Caco-2 (cell line): ENCODE results near the gene ITPRID1. TPM values are rescaled to one million over a fixed set of nuclear protein-coding genes. Genes with fewer than 3 reads are reported as not detected.

Experiments
- BruUV-seq: library from RNA; stranded (reverse); fragments of 400-500 nt; replicated peaks from 2 replicates; lab custom pipeline; 2021; lab: Mats Ljungman, UMichigan
- CTCF ChIA-PET: fragments of 300-600 bp; sonication (Branson Sonifier 250); formaldehyde crosslinking; loops from one replicate; lab custom pipeline; 2022; ENCODE audit warnings: antibody characterized with exemption; lab: Charles Lee
- POLR2A ChIA-PET: fragments of 300-600 bp; sonication (Branson Sonifier 250); formaldehyde crosslinking; loops from one replicate; lab custom pipeline; 2022; ENCODE audit warnings: antibody characterized with exemption; lab: Charles Lee
- DNase-seq, 2 experiments: peaks; one replicate each; pipeline versions ENCODE4 v3.0.0 to v3.0.0-alpha.2; 2020 to 2022
- H3K27me3 ChIP-seq: replicated peaks from 2 replicates; pipeline ENCODE4 v1.6.0; 2011; ENCODE audit warnings: low read length; ENCODE audit not compliant: control insufficient read depth, insufficient read depth
- H3K36me3 ChIP-seq: 2 replicates; pipeline ENCODE4 v1.5.1; 2011; ENCODE audit warnings: low read length; ENCODE audit not compliant: control insufficient read depth, insufficient read depth
- H3K4me1 ChIP-seq: fragments of 250-450 bp; sonication (Bioruptor Pico); 2 replicates; pipeline ENCODE4 v1.5.1; 2020; ENCODE audit warnings: mild to moderate bottlenecking
- H3K4me3 ChIP-seq: 2 replicates; pipeline ENCODE4 v1.5.1; 2011; ENCODE audit warnings: low read depth, mild to moderate bottlenecking, control low read depth, low read length
- H3K9me3 ChIP-seq: fragments of 250-450 bp; sonication (Bioruptor Pico); 2 replicates; pipeline ENCODE4 v1.5.1; 2020; ENCODE audit warnings: mild to moderate bottlenecking, moderate library complexity
- H3K27ac Mint-ChIP-seq: one replicate; pipeline ENCODE4 v1.8.0; 2022; ENCODE audit warnings: mixed read lengths; ENCODE audit not compliant: unreplicated experiment
- H3K27me3 Mint-ChIP-seq: one replicate; pipeline ENCODE4 v1.8.0; 2022; ENCODE audit warnings: mixed read lengths; ENCODE audit not compliant: insufficient read depth, unreplicated experiment
- H3K36me3 Mint-ChIP-seq: one replicate; pipeline ENCODE4 v1.8.0; 2022; ENCODE audit warnings: mild to moderate bottlenecking, mixed read lengths; ENCODE audit not compliant: insufficient read depth, unreplicated experiment
- H3K4me1 Mint-ChIP-seq: one replicate; pipeline ENCODE4 v1.8.0; 2022; ENCODE audit warnings: low read depth, mixed read lengths; ENCODE audit not compliant: unreplicated experiment
- H3K4me3 Mint-ChIP-seq: one replicate; pipeline ENCODE4 v1.8.0; 2022; ENCODE audit warnings: mild to moderate bottlenecking, moderate library complexity, mixed read lengths; ENCODE audit not compliant: unreplicated experiment
- H3K9me3 Mint-ChIP-seq: one replicate; pipeline ENCODE4 v1.8.0; 2022; ENCODE audit warnings: mixed read lengths; ENCODE audit not compliant: unreplicated experiment
- intact Hi-C: fragments of 100-400 bp; cut with micrococcal nuclease; formaldehyde crosslinking; loops from one replicate; pipeline ENCODE4 v1.10.0; 2022; ENCODE audit not compliant: unreplicated experiment
- total RNA-seq: library from RNA; stranded (reverse); gene quantifications from 2 replicates; pipeline ENCODE4 v1.2.3, GENCODE V29; 2022
- TF ChIP-seq, protein P1 (sequence below), 2 experiments: fragments of 200-600 bp in 1 of 2; IDR thresholded peaks; 1 replicate in 1 of 2; 2 replicates in 1 of 2; pipeline versions ENCODE4 v1.5.1 to v1.8.0; 2011 to 2022; ENCODE audit warnings: antibody characterized with exemption in 1 of 2, control low read depth in 1 of 2, inconsistent platforms in 1 of 2, low read depth in 1 of 2, low read length in 1 of 2, mild to moderate bottlenecking in 1 of 2, moderate library complexity in 1 of 2; ENCODE audit not compliant: insufficient read depth in 1 of 2, severe bottlenecking in 1 of 2, unreplicated experiment in 1 of 2

The ITPRID1 gene
- total RNA-seq, 1 experiment from 2014 or later, result 0.09 TPM

DNA sequence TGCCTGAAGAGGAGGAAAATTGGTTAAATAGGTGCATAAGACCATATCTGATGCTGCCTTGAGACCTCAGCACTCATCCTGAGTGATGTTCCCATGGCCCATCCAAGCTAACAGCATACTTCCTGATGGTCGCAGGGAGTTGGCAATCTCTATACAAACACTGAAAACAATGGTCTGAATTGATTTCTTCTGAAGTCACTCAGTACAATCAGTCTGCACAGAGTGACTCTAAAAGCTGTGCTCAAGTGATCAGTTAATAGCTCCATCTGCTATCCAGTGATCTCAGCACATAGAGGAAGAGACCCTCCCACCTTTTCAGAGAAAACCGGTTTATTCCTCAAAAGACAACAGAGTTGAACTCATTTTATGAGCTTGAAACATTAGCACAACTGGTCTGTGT is 177.0 kb downstream of the ITPRID1 start:
- TF ChIP-seq, protein P1, sequence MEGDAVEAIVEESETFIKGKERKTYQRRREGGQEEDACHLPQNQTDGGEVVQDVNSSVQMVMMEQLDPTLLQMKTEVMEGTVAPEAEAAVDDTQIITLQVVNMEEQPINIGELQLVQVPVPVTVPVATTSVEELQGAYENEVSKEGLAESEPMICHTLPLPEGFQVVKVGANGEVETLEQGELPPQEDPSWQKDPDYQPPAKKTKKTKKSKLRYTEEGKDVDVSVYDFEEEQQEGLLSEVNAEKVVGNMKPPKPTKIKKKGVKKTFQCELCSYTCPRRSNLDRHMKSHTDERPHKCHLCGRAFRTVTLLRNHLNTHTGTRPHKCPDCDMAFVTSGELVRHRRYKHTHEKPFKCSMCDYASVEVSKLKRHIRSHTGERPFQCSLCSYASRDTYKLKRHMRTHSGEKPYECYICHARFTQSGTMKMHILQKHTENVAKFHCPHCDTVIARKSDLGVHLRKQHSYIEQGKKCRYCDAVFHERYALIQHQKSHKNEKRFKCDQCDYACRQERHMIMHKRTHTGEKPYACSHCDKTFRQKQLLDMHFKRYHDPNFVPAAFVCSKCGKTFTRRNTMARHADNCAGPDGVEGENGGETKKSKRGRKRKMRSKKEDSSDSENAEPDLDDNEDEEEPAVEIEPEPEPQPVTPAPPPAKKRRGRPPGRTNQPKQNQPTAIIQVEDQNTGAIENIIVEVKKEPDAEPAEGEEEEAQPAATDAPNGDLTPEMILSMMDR (IDR thresholded peaks at IDR 0.05; ENCODE audit: insufficient read depth in 1 of 2, low read depth in 1 of 2, low read length in 1 of 2, severe bottlenecking in 1 of 2, unreplicated experiment in 1 of 2), result no peak
- CTCF ChIA-PET, result no interaction called here
- Mint-ChIP-seq H3K4me3 (no peak overlapping the region), H3K4me1 (peaks cover 6% of the 10 kb centered on the region), H3K36me3 (no peaks in the 10 kb centered on the region), H3K27me3 (peaks cover 25% of the 10 kb centered on the region), H3K9me3 (no peaks in the 10 kb centered on the region), H3K27ac (no peak overlapping the region)
- DNase-seq, result no peak
- Histone ChIP-seq H3K36me3 (no peaks in the 10 kb centered on the region), H3K9me3 (no peaks in the 10 kb centered on the region), H3K27me3 (no peaks in the 10 kb centered on the region), H3K4me3 (no peak overlapping the region), H3K4me1 (no peaks in the 10 kb centered on the region)
- no TSS peak for BruUV-seq
- POLR2A ChIA-PET, result no interaction called here
- intact Hi-C loops, result no loop called here

DNA sequence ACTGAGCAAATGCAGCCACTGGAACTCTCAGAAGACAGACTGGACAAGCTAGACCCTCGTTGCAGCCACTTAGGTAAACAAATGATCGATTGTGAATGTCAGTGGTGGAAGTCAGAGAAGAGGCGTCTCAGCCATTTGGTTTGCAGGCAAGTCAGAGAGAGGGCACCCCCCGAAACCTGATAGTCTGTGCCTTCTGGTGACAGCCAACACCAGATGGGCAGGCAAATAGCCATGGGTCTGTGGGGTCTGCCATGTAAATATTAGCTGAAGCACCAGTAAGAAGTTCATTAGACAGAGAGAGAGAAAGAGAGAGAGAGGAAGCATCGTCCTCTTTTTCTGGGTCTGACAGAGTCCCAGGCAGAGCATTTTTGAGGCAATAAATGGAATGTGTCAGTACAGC is 178.6 kb downstream of the ITPRID1 start:
- H3K27me3 Mint-ChIP-seq, result peaks cover 24% of the 10 kb centered on the region
- H3K36me3 Mint-ChIP-seq, result no peaks in the 10 kb centered on the region
- Histone ChIP-seq H3K4me1 (no peaks in the 10 kb centered on the region), H3K36me3 (no peaks in the 10 kb centered on the region), H3K4me3 (no peak overlapping the region), H3K27me3 (no peaks in the 10 kb centered on the region), H3K9me3 (no peaks in the 10 kb centered on the region)
- TF ChIP-seq, protein P1 (IDR thresholded peaks at IDR 0.05; ENCODE audit: insufficient read depth in 1 of 2, low read depth in 1 of 2, low read length in 1 of 2, severe bottlenecking in 1 of 2, unreplicated experiment in 1 of 2), result no peak
- no peak overlapping the region for H3K27ac Mint-ChIP-seq
- ChIA-PET CTCF (interaction anchor here (0.8 kb wide), 1 partner anchor 560 kb away, joined by 3 read pairs; no protein-coding TSS in a partner anchor), POLR2A (no interaction called here)
- DNase-seq, result no peak
- intact Hi-C loops, result no loop called here
- no peak overlapping the region for H3K4me3 Mint-ChIP-seq
- no TSS peak for BruUV-seq
- peaks cover 6% of the 10 kb centered on the region for H3K4me1 Mint-ChIP-seq
- no peaks in the 10 kb centered on the region for H3K9me3 Mint-ChIP-seq

DNA sequence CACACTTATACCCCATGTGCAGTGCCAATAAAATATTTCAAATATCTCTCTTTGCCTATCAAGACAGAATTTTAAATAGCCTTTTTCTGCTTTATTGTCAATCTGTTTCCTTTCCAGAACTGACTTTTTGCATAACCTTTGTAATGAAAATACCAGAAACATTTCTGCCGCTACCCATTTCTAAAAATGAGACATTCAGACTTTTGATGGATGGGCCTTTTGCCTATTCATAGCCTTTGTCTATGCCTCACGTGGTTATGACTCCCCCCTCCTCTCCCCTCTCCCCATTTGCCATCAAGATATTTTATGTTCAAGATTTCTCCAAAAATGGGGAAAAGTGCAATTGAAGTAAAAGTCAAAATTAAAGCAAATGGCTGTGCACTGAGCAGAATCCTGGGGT is 179.0 kb downstream of the ITPRID1 start:
- no peaks in the 10 kb centered on the region for H3K36me3 ChIP-seq
- no peak for DNase-seq
- TF ChIP-seq, protein P1 (IDR thresholded peaks at IDR 0.05; ENCODE audit: insufficient read depth in 1 of 2, low read depth in 1 of 2, low read length in 1 of 2, severe bottlenecking in 1 of 2, unreplicated experiment in 1 of 2), result no peak
- Mint-ChIP-seq H3K9me3 (no peaks in the 10 kb centered on the region), H3K4me1 (peaks cover 6% of the 10 kb centered on the region), H3K4me3 (no peak overlapping the region), H3K27me3 (peaks cover 26% of the 10 kb centered on the region), H3K27ac (no peak overlapping the region), H3K36me3 (no peaks in the 10 kb centered on the region)
- H3K9me3 ChIP-seq, result no peaks in the 10 kb centered on the region
- H3K4me1 ChIP-seq, result no peaks in the 10 kb centered on the region
- ChIA-PET POLR2A (no interaction called here), CTCF (no interaction called here)
- intact Hi-C loops, result no loop called here
- no TSS peak for BruUV-seq
- H3K4me3 ChIP-seq, result no peak overlapping the region
- no peaks in the 10 kb centered on the region for H3K27me3 ChIP-seq
